Fibroblast of skin of scalp (primary cell): Measurements from ENCODE around the gene PSMB7.
A peak's percentile ranks its signal among the peaks of the same experiment; 100 is the strongest.

Experiments used
- DNase-seq: peaks from one replicate; pipeline ENCODE4 v3.0.0-alpha.2; 2013

PSMB7 gene

GRCh38 chr9:124344291-124345050 is 70.8 kb downstream of the PSMB7 start:
- no peak for DNase-seq

DNA sequence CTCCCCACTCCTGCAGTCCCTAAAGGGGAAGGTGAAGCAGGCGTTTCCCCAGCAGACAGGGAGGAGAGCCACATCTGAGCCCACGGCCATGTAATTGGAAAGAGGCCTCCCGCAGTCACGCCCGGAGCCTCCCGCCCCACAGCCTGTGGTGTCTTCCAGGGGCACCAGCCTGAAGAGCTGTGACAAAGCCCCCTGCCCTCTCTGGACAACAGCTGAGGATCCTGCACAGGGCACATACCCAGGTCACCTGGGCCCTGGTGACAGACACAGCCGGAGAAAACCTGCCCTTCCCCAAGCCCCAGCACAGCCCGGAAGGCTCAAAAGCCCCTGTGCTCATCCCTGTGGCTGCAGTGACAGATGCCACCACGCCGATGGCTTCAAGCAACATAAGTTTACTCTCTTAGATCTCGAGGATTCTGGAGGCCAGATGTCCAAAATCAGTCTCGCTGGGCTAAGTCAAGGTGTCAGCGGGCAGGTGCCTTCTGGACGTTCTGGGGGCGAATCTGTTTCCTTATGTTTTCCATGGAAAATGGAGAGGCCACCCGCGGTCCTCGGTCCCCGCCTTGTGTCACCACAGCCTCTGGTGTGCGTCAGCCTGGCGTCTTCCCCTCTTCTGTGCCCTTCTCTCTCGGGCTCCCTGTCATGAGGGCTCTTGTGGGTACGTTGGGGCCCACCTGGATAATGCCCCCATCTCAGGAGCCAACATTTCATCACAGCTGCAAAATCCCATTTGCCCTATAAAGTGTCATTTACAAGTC is 71.5 kb downstream of the PSMB7 start:
- no peak for DNase-seq

DNA sequence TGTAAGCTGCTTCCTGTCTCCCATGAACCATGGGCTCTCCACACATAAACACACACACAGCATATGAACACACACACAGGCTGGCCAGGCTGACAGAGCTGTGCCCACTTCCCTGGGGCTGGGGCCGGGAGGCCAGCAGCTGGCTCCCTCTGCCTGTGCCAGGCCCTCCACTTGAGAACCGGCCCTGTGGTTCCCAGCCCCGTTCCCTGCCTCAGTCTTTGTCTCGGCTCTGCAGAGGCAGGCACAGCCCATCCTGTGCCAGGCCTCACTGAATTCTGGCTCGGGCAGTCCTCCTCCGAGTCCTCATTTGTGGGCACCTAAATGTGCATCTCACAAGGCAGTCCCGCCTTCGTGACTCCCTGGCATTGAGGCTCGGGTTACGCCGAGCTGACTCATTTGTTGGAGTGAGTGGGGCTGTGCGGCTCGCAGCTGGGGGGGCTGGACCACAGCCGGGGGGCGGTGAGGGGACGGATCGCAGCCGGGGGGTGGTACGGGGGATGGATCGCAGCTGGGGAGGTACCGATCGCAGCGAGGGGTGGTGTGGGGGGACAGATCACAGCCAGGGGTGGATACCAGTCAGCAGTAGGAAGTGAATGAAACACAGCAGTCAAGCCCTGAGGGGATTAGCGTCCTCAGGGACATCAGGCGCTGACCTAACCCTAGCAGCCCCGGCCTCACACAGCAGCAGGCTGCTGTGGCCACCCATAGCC is 72.3 kb downstream of the PSMB7 start:
- DNase-seq = peak; percentile 95

DNA sequence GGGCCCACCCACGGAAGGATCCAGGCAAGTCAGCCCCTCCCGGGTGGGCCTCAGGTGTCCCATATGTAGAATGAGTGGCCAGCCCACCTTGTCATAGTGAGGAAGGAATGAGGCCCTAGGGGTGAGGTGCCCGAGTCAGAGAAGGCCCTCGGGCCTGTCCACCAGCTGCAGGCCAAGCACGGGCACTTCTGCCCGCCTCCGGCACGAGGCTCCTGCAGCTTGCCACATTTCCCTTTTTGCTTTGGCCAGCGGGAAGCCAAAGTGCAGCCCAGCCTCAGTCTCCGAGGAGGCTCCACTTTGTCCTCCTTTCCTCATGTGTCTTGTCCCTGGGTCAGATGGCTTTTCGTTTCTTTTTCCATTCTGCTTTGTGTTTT is 72.9 kb downstream of the PSMB7 start:
- no peak for DNase-seq

- DNase-seq = no peak
Measured at GRCh38 chr9:124341455-124342170, 73.6 kb downstream of the PSMB7 start.

- DNase-seq = no peak
Measured at GRCh38 chr9:124340219-124341069, 74.8 kb downstream of the PSMB7 start.

GRCh38 chr9:124339603-124340146 is 75.6 kb downstream of the PSMB7 start:
- no peak for DNase-seq

GRCh38 chr9:124337562-124337961 is 77.7 kb downstream of the PSMB7 start:
- no peak for DNase-seq

DNA sequence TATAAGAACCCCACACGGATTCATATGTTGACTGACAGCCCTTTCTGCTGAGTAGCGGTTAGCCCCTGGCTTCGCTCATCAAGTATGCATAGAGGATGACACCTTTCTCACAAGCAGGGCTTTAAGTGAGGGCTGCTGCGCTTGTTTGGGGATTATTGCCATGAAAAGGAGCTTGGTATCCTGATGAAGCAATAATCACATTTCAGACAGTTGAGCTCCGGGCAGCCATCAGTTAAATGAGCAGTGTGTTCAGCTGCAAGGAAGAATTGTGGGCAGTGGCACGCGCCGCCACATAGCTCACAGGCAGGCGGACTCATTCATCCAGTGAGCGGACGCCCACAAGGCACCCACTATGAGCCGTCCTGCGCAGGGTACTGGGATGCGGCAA is 79.9 kb downstream of the PSMB7 start:
- DNase-seq = no peak

- DNase-seq = no peak
Measured at GRCh38 chr9:124334568-124335319, 80.5 kb downstream of the PSMB7 start.

DNA sequence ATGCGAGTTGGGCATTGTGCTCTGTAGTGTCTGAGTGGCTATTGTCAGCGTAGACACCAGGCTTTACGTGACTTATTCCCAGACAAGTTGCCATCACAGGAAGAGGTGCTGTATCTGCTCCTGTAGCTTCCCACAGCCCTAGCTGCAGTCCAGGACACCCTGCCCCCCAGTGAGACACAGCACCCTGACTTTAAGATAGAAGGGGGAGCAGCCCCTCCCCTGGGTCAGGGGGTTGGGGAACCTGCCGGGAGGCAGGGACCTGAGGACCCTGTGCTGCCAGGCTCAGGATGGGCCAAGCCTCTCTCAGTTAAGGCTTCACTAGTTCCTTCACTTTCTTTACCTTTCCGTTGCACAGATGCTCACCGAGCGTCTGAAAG is 82.1 kb downstream of the PSMB7 start:
- DNase-seq = no peak

GRCh38 chr9:124332361-124333202 is 82.7 kb downstream of the PSMB7 start:
- no peak for DNase-seq

DNA sequence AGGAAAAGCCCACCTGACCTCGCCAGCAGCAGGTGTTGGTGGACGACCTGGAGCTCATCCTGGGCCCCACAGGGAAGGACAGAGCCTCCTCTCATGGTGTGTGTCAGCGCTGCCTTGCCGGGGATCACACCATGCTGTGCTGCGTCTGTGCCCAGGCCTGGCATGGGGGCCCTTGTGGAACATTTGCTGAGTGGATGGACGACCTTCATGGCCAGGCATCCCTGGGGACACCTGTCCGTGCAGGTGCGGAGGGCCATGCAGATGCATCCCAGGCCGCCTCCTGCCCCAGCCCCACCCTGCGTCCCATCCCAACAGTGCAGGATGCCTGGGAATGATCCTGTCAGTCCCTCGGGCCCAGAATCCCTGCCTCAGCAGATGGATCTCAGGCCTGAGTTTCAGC is 83.7 kb downstream of the PSMB7 start:
- no peak for DNase-seq

DNA sequence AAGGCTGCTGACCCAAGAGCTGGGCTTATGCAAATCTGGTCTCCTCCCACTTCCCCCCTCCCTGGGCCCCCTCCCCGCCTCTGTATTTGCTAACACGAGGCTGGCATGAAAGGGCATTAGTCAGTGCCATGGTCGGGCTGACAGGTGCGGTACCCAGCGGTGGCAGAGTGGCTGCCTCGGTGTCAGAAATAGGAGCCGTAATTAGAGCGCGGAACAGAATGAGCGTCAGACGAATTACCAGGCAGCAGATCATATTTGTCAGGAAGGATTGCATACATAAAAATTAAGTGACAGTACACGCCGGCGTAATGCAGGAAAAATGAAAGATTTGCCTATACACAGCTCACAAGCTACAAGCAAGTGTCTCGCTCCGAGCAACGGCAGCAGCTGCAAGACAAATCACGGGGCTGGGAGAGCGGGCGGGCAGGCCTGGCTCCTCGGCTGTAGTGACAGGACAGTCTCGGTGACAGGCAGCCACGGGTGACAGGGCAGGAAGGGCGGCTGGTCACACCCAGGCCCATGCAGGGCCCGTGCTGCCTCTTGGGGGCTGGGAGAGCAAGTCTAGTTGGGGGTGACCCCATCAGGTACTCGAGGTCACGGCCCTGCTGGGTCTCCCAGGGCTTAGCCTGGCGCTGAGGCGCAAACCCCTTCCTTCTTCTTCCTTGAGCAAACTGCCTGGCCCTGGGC is 85.1 kb downstream of the PSMB7 start:
- no peak for DNase-seq

DNA sequence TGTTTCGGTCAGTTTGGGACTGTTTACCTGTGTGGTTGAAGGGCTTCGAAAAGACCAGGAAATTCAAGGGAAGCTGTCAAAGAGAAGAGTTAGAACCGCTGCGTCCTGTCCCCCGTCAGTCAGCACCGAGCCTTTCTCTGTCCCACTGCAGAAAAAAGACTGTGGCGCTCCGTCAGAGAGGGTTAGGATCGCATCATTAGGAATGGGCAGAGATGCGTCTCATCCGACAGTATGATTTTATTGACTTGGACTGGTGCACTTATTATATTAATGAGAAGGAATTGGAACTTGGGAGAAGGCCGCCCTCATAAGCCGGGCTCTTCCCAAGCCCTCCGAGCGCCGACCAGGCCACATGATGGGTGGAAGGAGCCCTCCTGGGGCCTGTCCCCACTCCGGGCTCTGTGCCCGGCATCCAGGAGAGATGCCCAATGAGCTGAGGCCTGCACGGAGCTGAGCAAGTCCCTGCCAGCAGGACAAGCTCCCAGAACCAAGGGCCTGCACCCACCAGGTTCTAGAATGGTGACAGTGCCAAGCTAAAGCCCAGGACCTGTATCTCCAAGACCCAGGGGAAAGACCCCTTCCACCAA is 85.9 kb downstream of the PSMB7 start:
- DNase-seq = no peak

GRCh38 chr9:124328285-124328684 is 87.0 kb downstream of the PSMB7 start:
- DNase-seq = no peak

DNA sequence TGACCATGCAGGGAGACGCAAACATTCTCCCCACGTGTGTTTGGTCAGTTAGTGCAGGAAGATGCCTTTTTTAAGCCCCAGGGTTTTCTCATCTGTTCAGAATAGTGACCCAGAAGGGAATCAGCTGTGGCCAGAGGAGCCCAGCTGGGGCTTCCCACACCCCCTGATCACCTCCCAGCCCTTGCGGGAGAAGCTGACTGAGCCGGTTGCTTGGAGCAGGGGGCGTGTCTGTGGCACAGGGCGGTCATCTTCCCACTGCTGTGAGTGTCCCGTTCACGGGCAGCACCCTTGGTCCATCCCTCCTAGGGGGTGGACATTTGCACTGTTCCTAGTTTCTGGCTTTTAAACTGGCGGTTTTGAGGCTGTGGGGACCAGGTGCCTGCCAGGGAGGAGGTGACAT is 87.8 kb downstream of the PSMB7 start:
- no peak for DNase-seq

GRCh38 chr9:124326378-124326777 is 88.9 kb downstream of the PSMB7 start:
- DNase-seq = no peak

DNA sequence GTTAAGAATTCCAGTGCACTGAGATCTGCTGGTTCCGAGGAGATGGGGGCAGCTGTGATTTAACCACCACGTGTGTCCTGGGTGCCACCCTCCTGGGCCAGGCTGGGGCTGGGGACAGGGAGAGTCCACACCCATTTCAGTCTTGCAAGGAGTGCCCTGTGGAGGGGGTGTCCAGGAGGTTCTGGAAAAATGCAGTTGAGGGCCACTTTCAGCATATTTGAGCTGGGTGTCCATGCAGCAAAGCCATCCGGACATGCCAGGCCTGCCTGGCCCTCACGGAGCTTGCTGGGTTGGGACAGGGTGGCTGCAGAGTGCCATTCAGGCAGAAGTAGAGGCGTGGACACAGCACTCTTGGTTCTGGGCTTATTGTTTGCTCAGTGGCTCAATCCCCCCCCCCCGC is 89.4 kb downstream of the PSMB7 start:
- DNase-seq = no peak
